GM03348 (cell line): ENCODE results near the gene PON3.

Experiments used
- DNase-seq: peaks from one replicate; pipeline ENCODE4 v3.0.0; 2012; ENCODE audit warnings: low spot score

Gene PON3

GRCh38 chr7:95340491-95340890, 55.7 kb downstream of the PON3 start:
- no peak for DNase-seq

GRCh38 chr7:95338832-95339231, 57.3 kb downstream of the PON3 start:
- no peak for DNase-seq

- DNase-seq: peak; percentile 64
These were observed 61.1 kb downstream of the PON3 start for GRCh38 chr7:95335093-95335492.

- DNase-seq: peak; percentile 19
These were observed 61.7 kb downstream of the PON3 start for GRCh38 chr7:95334447-95334846.

- no peak for DNase-seq
These were observed 65.2 kb downstream of the PON3 start for GRCh38 chr7:95330961-95331337.

- DNase-seq: peak; percentile 47
These were observed 65.8 kb downstream of the PON3 start for GRCh38 chr7:95330204-95330960.

- no peak for DNase-seq
These were observed 68.8 kb downstream of the PON3 start for GRCh38 chr7:95327356-95327755.

- no peak for DNase-seq
These were observed 71.7 kb downstream of the PON3 start, which contains the start of gene PON1 for GRCh38 chr7:95324431-95324830. TSS of gene PON1 (minus strand) at chr7:95324532. CDS start at chr7:95324475, 57 bp downstream.

- DNase-seq: no peak
These were observed 72.6 kb downstream of the PON3 start for GRCh38 chr7:95323410-95324129.

- no peak for DNase-seq
These were observed 73.3 kb downstream of the PON3 start for GRCh38 chr7:95322854-95323253.

GRCh38 chr7:95322396-95322795, 73.8 kb downstream of the PON3 start:
- DNase-seq: no peak

- no peak for DNase-seq
These were observed 74.5 kb downstream of the PON3 start for GRCh38 chr7:95321720-95322119.

- DNase-seq: no peak
These were observed 75.5 kb downstream of the PON3 start for GRCh38 chr7:95320651-95321050.

GRCh38 chr7:95319570-95319969, 76.6 kb downstream of the PON3 start:
- no peak for DNase-seq

GRCh38 chr7:95318501-95319100, 77.6 kb downstream of the PON3 start:
- no peak for DNase-seq

GRCh38 chr7:95317966-95318365, 78.2 kb downstream of the PON3 start:
- DNase-seq: no peak

GRCh38 chr7:95317546-95317945, 78.6 kb downstream of the PON3 start:
- DNase-seq: no peak

- DNase-seq: no peak
These were observed 79.6 kb downstream of the PON3 start for GRCh38 chr7:95316588-95316987.

GRCh38 chr7:95312561-95312960, 83.6 kb downstream of the PON3 start:
- no peak for DNase-seq

- no peak for DNase-seq
These were observed 84.8 kb downstream of the PON3 start for GRCh38 chr7:95311389-95311788.

GRCh38 chr7:95309951-95310350, 86.2 kb downstream of the PON3 start:
- no peak for DNase-seq
